Stimulated activated effector memory CD8-positive, alpha-beta T cell treated with anti-CD3 and anti-CD28 coated beads, Interleukin-12 subunit alpha, Interleukin-12 subunit beta, amount 100 ng/mL, for 72 hours (primary cell): ENCODE results near the gene FMNL2.
A peak's percentile ranks its signal among the peaks of the same experiment; 100 is the strongest.

Experiments used
- ATAC-seq: fragments of 150-1000 bp; cut with Tn5 transposase; 2 replicates; pipeline ENCODE4 v1.10.0; 2021
- DNase-seq, 2 donors: peaks; one replicate each; pipeline ENCODE4 v3.0.0; 2021 to 2022; ENCODE audit warnings: low spot score in 2 of 2
- H3K27ac Mint-ChIP-seq: one replicate; pipeline ENCODE4 v1.8.0; 2022; ENCODE audit warnings: mild to moderate bottlenecking, mixed read lengths
- H3K36me3 Mint-ChIP-seq: one replicate; pipeline ENCODE4 v1.8.0; 2022; ENCODE audit warnings: mild to moderate bottlenecking, mixed read lengths
- H3K4me1 Mint-ChIP-seq: one replicate; pipeline ENCODE4 v1.8.0; 2022; ENCODE audit warnings: mixed read lengths
- H3K4me3 Mint-ChIP-seq: one replicate; pipeline ENCODE4 v1.8.0; 2022; ENCODE audit warnings: mild to moderate bottlenecking, mixed read lengths
- H3K9me3 Mint-ChIP-seq: one replicate; pipeline ENCODE4 v1.8.0; 2022; ENCODE audit warnings: mixed read lengths

Gene FMNL2

GRCh38 chr2:152432765-152433164 is 97.8 kb downstream of the FMNL2 start:
- no peaks in the 10 kb centered on the region for H3K36me3 Mint-ChIP-seq
- DNase-seq = no peak
- no peaks in the 10 kb centered on the region for H3K9me3 Mint-ChIP-seq
- no peak for ATAC-seq
- no peak overlapping the region for H3K4me3 Mint-ChIP-seq
- H3K27ac Mint-ChIP-seq = no peak overlapping the region
- H3K4me1 Mint-ChIP-seq = no peaks in the 10 kb centered on the region

GRCh38 chr2:152433289-152433688 is 98.3 kb downstream of the FMNL2 start:
- H3K4me3 Mint-ChIP-seq = no peak overlapping the region
- no peak for ATAC-seq
- no peak for DNase-seq
- H3K9me3 Mint-ChIP-seq = no peaks in the 10 kb centered on the region
- no peaks in the 10 kb centered on the region for H3K4me1 Mint-ChIP-seq
- no peak overlapping the region for H3K27ac Mint-ChIP-seq
- H3K36me3 Mint-ChIP-seq = no peaks in the 10 kb centered on the region

- no peaks in the 10 kb centered on the region for H3K36me3 Mint-ChIP-seq
- no peak overlapping the region for H3K27ac Mint-ChIP-seq
- no peak for ATAC-seq
- H3K9me3 Mint-ChIP-seq = no peaks in the 10 kb centered on the region
- H3K4me1 Mint-ChIP-seq = no peaks in the 10 kb centered on the region
- H3K4me3 Mint-ChIP-seq = no peak overlapping the region
- no peak for DNase-seq
These were observed 98.8 kb downstream of the FMNL2 start for GRCh38 chr2:152433791-152434190.

GRCh38 chr2:152434395-152435182 is 99.6 kb downstream of the FMNL2 start:
- Mint-ChIP-seq H3K4me1 (no peaks in the 10 kb centered on the region), H3K4me3 (no peak overlapping the region), H3K36me3 (no peaks in the 10 kb centered on the region), H3K27ac (no peak overlapping the region), H3K9me3 (no peaks in the 10 kb centered on the region)
- DNase-seq (no peak), ATAC-seq (no peak)

GRCh38 chr2:152436148-152436547 is 101.2 kb downstream of the FMNL2 start:
- H3K36me3 Mint-ChIP-seq = no peaks in the 10 kb centered on the region
- H3K9me3 Mint-ChIP-seq = no peaks in the 10 kb centered on the region

GRCh38 chr2:152437276-152438108 is 102.5 kb downstream of the FMNL2 start:
- Mint-ChIP-seq H3K4me1 (no peaks in the 10 kb centered on the region), H3K9me3 (no peaks in the 10 kb centered on the region), H3K4me3 (no peak overlapping the region), H3K36me3 (no peaks in the 10 kb centered on the region), H3K27ac (no peak overlapping the region)
- DNase-seq (no peak), ATAC-seq (no peak)

More at GRCh38 chr2:152436148-152436547, 101.2 kb downstream of the FMNL2 start:
- ATAC-seq (no peak), DNase-seq (no peak)
- Mint-ChIP-seq H3K4me1 (no peaks in the 10 kb centered on the region), H3K27ac (no peak overlapping the region), H3K4me3 (no peak overlapping the region)

GRCh38 chr2:152440049-152440448 is 105.1 kb downstream of the FMNL2 start:
- Mint-ChIP-seq H3K9me3 (no peaks in the 10 kb centered on the region), H3K4me3 (no peak overlapping the region), H3K36me3 (no peaks in the 10 kb centered on the region), H3K27ac (no peak overlapping the region), H3K4me1 (no peaks in the 10 kb centered on the region)
- no peak for DNase-seq
- no peak for ATAC-seq

- Mint-ChIP-seq H3K9me3 (no peaks in the 10 kb centered on the region), H3K36me3 (no peaks in the 10 kb centered on the region), H3K4me3 (no peak overlapping the region), H3K4me1 (no peaks in the 10 kb centered on the region), H3K27ac (no peak overlapping the region)
- ATAC-seq (no peak), DNase-seq (no peak)
These were observed 105.5 kb downstream of the FMNL2 start for GRCh38 chr2:152440460-152440859.

- Mint-ChIP-seq H3K4me1 (no peaks in the 10 kb centered on the region), H3K27ac (no peak overlapping the region), H3K4me3 (no peak overlapping the region), H3K9me3 (no peaks in the 10 kb centered on the region), H3K36me3 (no peaks in the 10 kb centered on the region)
- DNase-seq (no peak), ATAC-seq (no peak)
These were observed 107.0 kb downstream of the FMNL2 start for GRCh38 chr2:152441961-152442360.

- DNase-seq (no peak), ATAC-seq (no peak)
- Mint-ChIP-seq H3K27ac (no peak overlapping the region), H3K36me3 (no peaks in the 10 kb centered on the region), H3K9me3 (no peaks in the 10 kb centered on the region), H3K4me1 (no peaks in the 10 kb centered on the region), H3K4me3 (no peak overlapping the region)
These were observed 108.8 kb downstream of the FMNL2 start for GRCh38 chr2:152443771-152444170.

GRCh38 chr2:152444448-152444847 is 109.5 kb downstream of the FMNL2 start:
- H3K36me3 Mint-ChIP-seq = no peaks in the 10 kb centered on the region
- no peak overlapping the region for H3K27ac Mint-ChIP-seq
- ATAC-seq (no peak), DNase-seq (no peak)
- no peak overlapping the region for H3K4me3 Mint-ChIP-seq
- H3K4me1 Mint-ChIP-seq = no peaks in the 10 kb centered on the region
- H3K9me3 Mint-ChIP-seq = no peaks in the 10 kb centered on the region

- no peaks in the 10 kb centered on the region for H3K36me3 Mint-ChIP-seq
- ATAC-seq = no peak
- H3K4me3 Mint-ChIP-seq = no peak overlapping the region
- no peaks in the 10 kb centered on the region for H3K4me1 Mint-ChIP-seq
- H3K27ac Mint-ChIP-seq = no peak overlapping the region
- DNase-seq = no peak
- H3K9me3 Mint-ChIP-seq = no peaks in the 10 kb centered on the region
These were observed 110.4 kb downstream of the FMNL2 start for GRCh38 chr2:152445375-152445774.

- no peaks in the 10 kb centered on the region for H3K9me3 Mint-ChIP-seq
- no peak overlapping the region for H3K27ac Mint-ChIP-seq
- no peaks in the 10 kb centered on the region for H3K36me3 Mint-ChIP-seq
- ATAC-seq (peak; percentile 51), DNase-seq (no peak)
- no peak overlapping the region for H3K4me3 Mint-ChIP-seq
- H3K4me1 Mint-ChIP-seq = no peaks in the 10 kb centered on the region
These were observed 110.8 kb downstream of the FMNL2 start for GRCh38 chr2:152445791-152446201.

GRCh38 chr2:152446213-152446612 is 111.2 kb downstream of the FMNL2 start:
- Mint-ChIP-seq H3K36me3 (no peaks in the 10 kb centered on the region), H3K4me3 (no peak overlapping the region), H3K9me3 (no peaks in the 10 kb centered on the region), H3K27ac (no peak overlapping the region), H3K4me1 (no peaks in the 10 kb centered on the region)
- DNase-seq = no peak
- no peak for ATAC-seq

- ATAC-seq = no peak
- Mint-ChIP-seq H3K27ac (no peak overlapping the region), H3K9me3 (no peaks in the 10 kb centered on the region), H3K4me3 (no peak overlapping the region), H3K36me3 (no peaks in the 10 kb centered on the region), H3K4me1 (no peaks in the 10 kb centered on the region)
- no peak for DNase-seq
These were observed 112.9 kb downstream of the FMNL2 start for GRCh38 chr2:152447897-152448296.

- Mint-ChIP-seq H3K36me3 (no peaks in the 10 kb centered on the region), H3K9me3 (no peaks in the 10 kb centered on the region), H3K4me1 (no peaks in the 10 kb centered on the region), H3K27ac (no peak overlapping the region), H3K4me3 (no peak overlapping the region)
- no peak for ATAC-seq
- DNase-seq = no peak
These were observed 113.6 kb downstream of the FMNL2 start for GRCh38 chr2:152448606-152449005.
